ENCODE results near the gene TMEM51.
"Not testable (repeated sequence)": the region's sequence is repeated elsewhere in the genome, so short reads cannot be mapped to it uniquely, and the experiment has no call there.

Gene TMEM51

GRCh38 chr1:15128077-15128476 lies 25.5 kb upstream of the TMEM51 start:
- no peak for DNase-seq (ENCODE audit: low read depth)

GRCh38 chr1:15128520-15129313 lies 24.8 kb upstream of the TMEM51 start:
- DNase-seq (ENCODE audit: low read depth): peak; percentile 26

GRCh38 chr1:15129944-15130343 lies 23.6 kb upstream of the TMEM51 start:
- DNase-seq (ENCODE audit: low read depth): no peak

GRCh38 chr1:15130607-15131006 lies 22.9 kb upstream of the TMEM51 start:
- DNase-seq (ENCODE audit: low read depth): no peak

- no peak for DNase-seq (ENCODE audit: low read depth)
Measured at GRCh38 chr1:15132965-15133364, 20.6 kb upstream of the TMEM51 start.

GRCh38 chr1:15134285-15134684 lies 19.3 kb upstream of the TMEM51 start:
- DNase-seq (ENCODE audit: low read depth): no peak

GRCh38 chr1:15135604-15136003 lies 17.9 kb upstream of the TMEM51 start:
- not testable (repeated sequence) for DNase-seq (ENCODE audit: low read depth)

- DNase-seq (ENCODE audit: low read depth): no peak
Measured at GRCh38 chr1:15137809-15138208, 15.7 kb upstream of the TMEM51 start.

- no peak for DNase-seq (ENCODE audit: low read depth)
Measured at GRCh38 chr1:15139654-15140350, 13.7 kb upstream of the TMEM51 start.

GRCh38 chr1:15141935-15142539 lies 11.5 kb upstream of the TMEM51 start:
- peak; percentile 26 for DNase-seq (ENCODE audit: low read depth)

- DNase-seq (ENCODE audit: low read depth): no peak
Measured at GRCh38 chr1:15145327-15145726, 8.2 kb upstream of the TMEM51 start.

- DNase-seq (ENCODE audit: low read depth): no peak
Measured at GRCh38 chr1:15146142-15146680, 7.3 kb upstream of the TMEM51 start.

GRCh38 chr1:15146971-15147376 lies 6.6 kb upstream of the TMEM51 start:
- DNase-seq (ENCODE audit: low read depth): no peak

GRCh38 chr1:15148004-15148403 lies 5.5 kb upstream of the TMEM51 start:
- no peak for DNase-seq (ENCODE audit: low read depth)

- DNase-seq (ENCODE audit: low read depth): no peak
Measured at GRCh38 chr1:15148475-15148874, 5.1 kb upstream of the TMEM51 start.

- no peak for DNase-seq (ENCODE audit: low read depth)
Measured at GRCh38 chr1:15148941-15149340, 4.6 kb upstream of the TMEM51 start.

- DNase-seq (ENCODE audit: low read depth): no peak
Measured at GRCh38 chr1:15150376-15150775, 3.2 kb upstream of the TMEM51 start.

GRCh38 chr1:15151377-15151806 lies 2.2 kb upstream of the TMEM51 start:
- DNase-seq (ENCODE audit: low read depth): no peak

GRCh38 chr1:15151871-15152270 lies 1.7 kb upstream of the TMEM51 start:
- DNase-seq (ENCODE audit: low read depth): no peak

- DNase-seq (ENCODE audit: low read depth): peak; percentile 70
Measured at GRCh38 chr1:15152318-15153183, 996 bp upstream of the TMEM51 start.

GRCh38 chr1:15153842-15154479 lies 414 bp downstream of the TMEM51 start:
- DNase-seq (ENCODE audit: low read depth): no peak

Data from GM04504 (cell line).